ENCODE results near the gene FIGNL2.

The FIGNL2 gene

GRCh38 chr12:51855586-51856428 is 7.3 kb upstream of the FIGNL2 start:
- no peak for DNase-seq (ENCODE audit: low read depth in 2 of 2)

GRCh38 chr12:51852404-51853137 is 4.1 kb upstream of the FIGNL2 start:
- no peak for DNase-seq (ENCODE audit: low read depth in 2 of 2)

GRCh38 chr12:51851413-51852124 is 3.1 kb upstream of the FIGNL2 start:
- no peak for DNase-seq (ENCODE audit: low read depth in 2 of 2)

- DNase-seq (ENCODE audit: low read depth in 2 of 2), result no peak
Measured at GRCh38 chr12:51850965-51851299, 2.4 kb upstream of the FIGNL2 start.

- no peak for DNase-seq (ENCODE audit: low read depth in 2 of 2)
Measured at GRCh38 chr12:51850081-51850964, 1.8 kb upstream of the FIGNL2 start.

GRCh38 chr12:51848841-51849735 is 570 bp upstream of the FIGNL2 start:
- DNase-seq (ENCODE audit: low read depth in 2 of 2), result no peak

- no peak for DNase-seq (ENCODE audit: low read depth in 2 of 2)
Measured at GRCh38 chr12:51847643-51848325, 734 bp downstream of the FIGNL2 start.

- DNase-seq (ENCODE audit: low read depth in 2 of 2), result peak in 1 of 2 donors; percentile 21
Measured at GRCh38 chr12:51846911-51847642, 1.4 kb downstream of the FIGNL2 start.

- no peak for DNase-seq (ENCODE audit: low read depth in 2 of 2)
Measured at GRCh38 chr12:51846271-51846691, 2.2 kb downstream of the FIGNL2 start.

GRCh38 chr12:51845482-51845881 is 3.0 kb downstream of the FIGNL2 start:
- DNase-seq (ENCODE audit: low read depth in 2 of 2), result no peak

GRCh38 chr12:51844854-51845253 is 3.7 kb downstream of the FIGNL2 start:
- DNase-seq (ENCODE audit: low read depth in 2 of 2), result no peak

GRCh38 chr12:51841727-51842126 is 6.8 kb downstream of the FIGNL2 start:
- DNase-seq (ENCODE audit: low read depth in 2 of 2), result no peak

- DNase-seq (ENCODE audit: low read depth in 2 of 2), result no peak
Measured at GRCh38 chr12:51840966-51841365, 7.6 kb downstream of the FIGNL2 start.

- no peak for DNase-seq (ENCODE audit: low read depth in 2 of 2)
Measured at GRCh38 chr12:51839310-51839947, 9.1 kb downstream of the FIGNL2 start.

GRCh38 chr12:51838762-51839161 is 9.8 kb downstream of the FIGNL2 start:
- DNase-seq (ENCODE audit: low read depth in 2 of 2), result no peak

- DNase-seq (ENCODE audit: low read depth in 2 of 2), result no peak
Measured at GRCh38 chr12:51838036-51838435, 10.5 kb downstream of the FIGNL2 start.

- DNase-seq (ENCODE audit: low read depth in 2 of 2), result no peak
Measured at GRCh38 chr12:51837286-51837685, 11.2 kb downstream of the FIGNL2 start.

GRCh38 chr12:51836827-51837173 is 11.7 kb downstream of the FIGNL2 start:
- no peak for DNase-seq (ENCODE audit: low read depth in 2 of 2)
